HT-29 (cell line): ENCODE data around the gene ADGRF1. TPM values are rescaled to one million over a fixed set of nuclear protein-coding genes. Genes with fewer than 3 reads are reported as not detected.
"Not testable (repeated sequence)": the region's sequence is repeated elsewhere in the genome, so short reads cannot be mapped to it uniquely, and the experiment has no call there.

Experiments used
- DNase-seq: peaks from one replicate; pipeline ENCODE4 v3.0.0-alpha.2; 2015; ENCODE audit warnings: low spot score
- total RNA-seq: library from RNA; depleted of rRNA; stranded (reverse); fragments of >200 nt; shearing (Covaris generic); gene quantifications from 2 replicates; pipeline ENCODE4 v1.2.3, GENCODE V29; 2014; rRNA removed

Gene ADGRF1
- total RNA-seq, result 7.6 and 9.1 TPM in 2 replicates

DNA sequence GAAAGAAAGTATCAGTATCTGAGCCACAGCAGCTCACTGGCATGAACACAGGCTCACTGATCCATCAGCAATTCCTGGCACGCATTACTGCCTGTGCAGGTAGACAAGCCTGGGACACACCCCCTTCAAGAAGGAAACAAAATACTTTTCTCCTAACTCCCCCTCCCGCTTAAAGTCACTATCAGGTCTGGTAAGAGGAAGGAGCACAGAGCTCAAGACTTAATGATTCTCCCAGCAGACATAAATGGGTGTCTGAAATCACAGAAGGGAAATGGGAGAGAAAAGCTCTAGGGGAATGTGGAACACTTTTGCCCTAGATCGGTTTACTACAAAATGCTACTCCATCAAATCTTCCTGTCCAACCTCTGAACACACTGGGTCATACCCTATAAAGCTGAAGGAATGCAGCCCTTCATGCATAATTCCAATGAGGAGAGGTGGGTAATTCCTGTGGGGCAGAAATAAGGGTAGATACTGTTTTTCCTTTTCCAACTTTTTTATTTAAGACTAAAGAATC lies at the start of gene ADGRF1:
ADGRF1 (minus strand) TSS at position 58 of the 517 bp plus-strand sequence. CDS start 13,271 bp downstream, outside the sequence.
- DNase-seq, result peak; percentile 85

DNA sequence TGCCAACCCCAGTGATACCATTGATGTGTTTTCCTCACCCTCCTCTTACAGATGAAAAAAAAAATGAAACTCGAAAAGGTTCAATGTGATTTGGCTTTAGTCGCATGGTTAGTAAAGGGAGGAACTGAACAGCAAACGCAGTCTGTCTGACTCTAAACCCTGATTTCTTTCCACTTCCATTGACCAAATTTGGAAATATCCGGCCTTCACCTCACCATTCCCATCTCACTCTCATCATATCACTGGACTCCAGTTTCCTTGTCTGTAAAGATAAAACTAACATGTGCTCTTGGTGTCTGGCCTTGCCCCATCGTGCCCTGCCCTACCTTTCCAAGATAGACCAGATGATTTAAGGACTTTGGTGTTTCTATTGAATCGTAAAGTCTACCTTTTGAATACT lies 48.7 kb upstream of the ADGRF1 start:
- no peak for DNase-seq

GRCh38 chr6:47089473-47089872 lies 47.3 kb upstream of the ADGRF1 start:
- not testable (repeated sequence) for DNase-seq

- DNase-seq, result no peak
Observed at GRCh38 chr6:47086051-47086770, 44.1 kb upstream of the ADGRF1 start.

- no peak for DNase-seq
Observed at GRCh38 chr6:47084610-47085009, 42.5 kb upstream of the ADGRF1 start.

- DNase-seq, result peak; percentile 66
Observed at GRCh38 chr6:47083586-47084047, 41.5 kb upstream of the ADGRF1 start.

GRCh38 chr6:47080083-47080596 lies 38.0 kb upstream of the ADGRF1 start:
- no peak for DNase-seq

GRCh38 chr6:47079638-47080037 lies 37.5 kb upstream of the ADGRF1 start:
- no peak for DNase-seq

GRCh38 chr6:47078991-47079390 lies 36.9 kb upstream of the ADGRF1 start:
- DNase-seq, result no peak

GRCh38 chr6:47076422-47077344 lies 34.6 kb upstream of the ADGRF1 start:
- DNase-seq, result peak; percentile 70

DNA sequence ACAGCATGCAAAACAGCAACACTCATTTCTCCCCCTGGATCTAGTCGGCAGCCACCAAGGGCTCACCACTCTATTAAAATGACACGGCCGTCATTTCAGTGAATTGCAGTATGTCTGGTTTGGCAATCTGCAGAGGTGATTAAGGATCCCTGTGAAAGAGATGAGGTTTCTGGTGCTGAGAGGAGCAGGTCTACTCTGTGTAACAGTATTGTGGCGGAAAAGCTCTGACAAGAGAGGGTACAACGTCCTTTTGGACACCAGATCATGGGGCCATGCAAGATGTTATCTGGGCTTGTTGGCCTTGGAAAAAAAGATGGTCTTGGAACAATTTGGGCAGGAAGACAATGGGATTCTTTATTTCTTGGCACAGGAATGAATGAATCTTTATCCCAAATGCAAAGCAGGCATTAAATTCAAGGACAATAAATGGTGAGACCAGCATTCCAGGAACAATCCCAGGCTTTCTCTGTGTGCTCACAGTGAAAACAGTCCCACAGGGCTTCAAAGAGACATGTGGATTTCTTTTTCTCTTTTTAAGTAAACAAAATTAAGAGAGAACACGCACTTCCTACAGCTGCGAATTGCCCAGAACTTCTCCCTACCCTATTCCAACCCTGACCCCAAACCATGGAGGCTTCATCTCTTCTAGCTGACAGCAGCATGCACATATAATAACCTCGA lies 33.7 kb upstream of the ADGRF1 start:
- DNase-seq, result no peak

DNA sequence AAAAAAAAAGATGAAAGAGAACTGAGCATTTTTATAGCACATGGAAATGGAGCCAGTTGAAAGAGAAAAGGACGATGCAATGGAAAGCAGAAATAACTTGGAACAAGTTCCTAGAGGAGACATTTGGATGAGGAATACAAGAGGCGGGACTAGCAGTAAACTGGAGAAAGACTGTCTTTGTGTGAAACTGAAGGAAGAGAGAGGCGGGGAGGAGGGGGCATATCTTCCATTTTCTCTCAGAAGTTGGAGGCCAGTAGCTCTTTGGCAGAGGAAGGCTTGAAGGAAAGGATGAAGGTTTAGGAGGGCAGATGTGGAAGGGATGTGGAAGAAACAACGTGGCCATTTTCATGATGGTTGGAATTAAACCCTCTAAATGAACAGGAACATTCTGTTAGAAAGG lies 33.0 kb upstream of the ADGRF1 start:
- no peak for DNase-seq

GRCh38 chr6:47073125-47074110 lies 31.3 kb upstream of the ADGRF1 start:
- DNase-seq, result no peak

- no peak for DNase-seq
Observed at GRCh38 chr6:47072667-47073066, 30.5 kb upstream of the ADGRF1 start.

DNA sequence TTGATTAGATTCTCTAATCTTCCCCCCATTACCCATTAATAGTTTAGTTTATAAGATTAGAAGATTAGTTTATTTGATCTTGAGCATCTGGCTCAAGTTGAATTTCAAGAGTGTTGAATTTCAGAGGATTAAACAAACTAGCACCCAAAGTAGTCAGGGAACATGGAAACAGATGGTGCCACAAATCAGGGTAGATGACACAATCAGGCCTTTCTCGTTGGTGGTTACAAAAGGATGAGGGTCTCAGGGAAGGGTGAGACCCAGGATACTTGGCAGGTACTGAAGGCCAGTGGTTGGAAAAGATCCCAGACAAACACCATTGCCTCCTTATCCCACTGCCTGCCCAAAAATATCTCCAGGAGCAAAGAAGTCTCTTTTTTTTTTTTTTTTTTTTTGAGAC lies 29.5 kb upstream of the ADGRF1 start:
- DNase-seq, result no peak

DNA sequence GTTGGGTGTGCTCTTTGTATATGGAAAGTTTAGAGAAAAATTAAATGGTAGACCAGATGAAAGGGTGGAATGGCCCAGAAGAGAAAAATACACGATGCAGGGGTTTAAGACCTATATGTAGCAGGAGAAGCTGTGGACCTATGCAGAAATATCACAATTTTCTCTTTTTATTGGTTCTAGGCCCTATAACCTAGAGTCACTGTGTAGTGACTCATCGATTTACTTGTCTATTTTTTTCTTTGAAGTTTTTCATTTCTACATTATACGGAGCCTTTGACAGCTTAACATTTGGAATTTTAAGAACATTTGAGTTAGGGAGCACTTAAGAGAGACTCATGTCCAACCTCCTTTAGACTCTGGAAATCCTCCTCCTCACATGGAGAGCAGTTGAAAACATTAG lies 28.3 kb upstream of the ADGRF1 start:
- DNase-seq, result no peak

- no peak for DNase-seq
Observed at GRCh38 chr6:47069156-47069555, 27.0 kb upstream of the ADGRF1 start.

- DNase-seq, result no peak
Observed at GRCh38 chr6:47066418-47066817, 24.3 kb upstream of the ADGRF1 start.

- DNase-seq, result no peak
Observed at GRCh38 chr6:47064274-47064673, 22.1 kb upstream of the ADGRF1 start.

GRCh38 chr6:47062346-47062745 lies 20.2 kb upstream of the ADGRF1 start:
- no peak for DNase-seq
